SK-N-SH (cell line): ENCODE measurements around the gene ATP11A. TPM values are rescaled to one million over a fixed set of nuclear protein-coding genes. Genes with fewer than 3 reads are reported as not detected.

Source experiments
- CTCF ChIA-PET: fragments of 300-600, 350-600 bp; formaldehyde crosslinking; extraction: SDS; loops from one replicate; lab custom pipeline; 2021; lab: Yijun Ruan, JAX
- POLR2A ChIA-PET: fragments of 350-600 bp; sonication (Branson Sonifier 250); formaldehyde crosslinking; extraction: SDS; loops from one replicate; lab custom pipeline; 2020; ENCODE audit warnings: antibody characterized with exemption, inconsistent platforms; lab: Yijun Ruan, JAX
- DNase-seq: peaks from one replicate; pipeline ENCODE4 v3.0.0; 2012
- H2AFZ ChIP-seq: fragments of 200-600 bp; sonication (generic); 2 replicates; pipeline ENCODE4 v1.8.1; 2016; ENCODE audit warnings: antibody characterized with exemption, mild to moderate bottlenecking, low read depth
- H3F3A ChIP-seq: fragments of 200-600 bp; sonication (generic); replicated peaks from 2 replicates; pipeline ENCODE3; 2016; ENCODE audit warnings: antibody characterized with exemption, mild to moderate bottlenecking; ENCODE audit not compliant: insufficient read depth
- H3K27ac ChIP-seq, 2 experiments: fragments of 200-500 bp in 1 of 2; fragments of 200-600 bp in 1 of 2; sonication (Bioruptor generic) in 1 of 2; sonication (generic), shearing (Covaris generic) in 1 of 2; 2 replicates each; pipeline versions ENCODE4 v1.5.1 to v1.6.1; 2014 to 2016; ENCODE audit warnings: low read depth in 2 of 2, inconsistent platforms in 1 of 2, low read length in 1 of 2, mild to moderate bottlenecking in 1 of 2, mixed read lengths in 1 of 2
- H3K27me3 ChIP-seq: fragments of 200-600 bp; sonication (generic), shearing (Covaris generic); 2 replicates; pipeline ENCODE4 v1.6.1; 2016; ENCODE audit warnings: mixed run types; ENCODE audit not compliant: insufficient read depth
- H3K36me3 ChIP-seq, 2 experiments: fragments of 200-500 bp in 1 of 2; fragments of 200-600 bp in 1 of 2; sonication (Bioruptor generic) in 1 of 2; sonication (generic) in 1 of 2; replicated peaks in 1 of 2; 2 replicates each; pipeline versions ENCODE3 to v1.5.1; 2014 to 2016; ENCODE audit warnings: low read length in 1 of 2, mild to moderate bottlenecking in 1 of 2; ENCODE audit not compliant: insufficient read depth in 2 of 2, control insufficient read depth in 1 of 2
- H3K4me1 ChIP-seq, 2 experiments: fragments of 200-500 bp in 1 of 2; fragments of 200-600 bp in 1 of 2; sonication (Bioruptor generic) in 1 of 2; sonication (generic), shearing (Covaris generic) in 1 of 2; 2 replicates each; pipeline versions ENCODE4 v1.5.1 to v1.6.1; 2014 to 2016; ENCODE audit warnings: low read depth in 1 of 2, low read length in 1 of 2, mixed run types in 1 of 2; ENCODE audit not compliant: insufficient read depth in 2 of 2, control insufficient read depth in 1 of 2
- H3K4me2 ChIP-seq: fragments of 200-600 bp; sonication (generic), shearing (Covaris generic); 2 replicates; pipeline ENCODE4 v1.6.1; 2017; ENCODE audit warnings: mixed run types
- H3K4me3 ChIP-seq, 2 experiments: fragments of 200-500 bp in 1 of 2; fragments of 200-600 bp in 1 of 2; sonication (Bioruptor generic) in 1 of 2; sonication (generic), shearing (Covaris generic) in 1 of 2; 2 replicates each; pipeline versions ENCODE4 v1.5.1 to v1.8.1; 2014 to 2016; ENCODE audit warnings: low read depth in 2 of 2, inconsistent platforms in 1 of 2, low read length in 1 of 2, mild to moderate bottlenecking in 1 of 2, mixed read lengths in 1 of 2, moderate library complexity in 1 of 2
- H3K79me2 ChIP-seq: fragments of 200-600 bp; sonication (generic); 2 replicates; pipeline ENCODE4 v1.8.1; 2017; ENCODE audit warnings: mild to moderate bottlenecking; ENCODE audit not compliant: insufficient read depth
- H3K9ac ChIP-seq: fragments of 200-600 bp; sonication (generic); 2 replicates; pipeline ENCODE4 v1.6.1; 2017; ENCODE audit warnings: mixed run types
- H3K9me2 ChIP-seq: fragments of 200-600 bp; sonication (generic); 2 replicates; pipeline ENCODE4 v1.6.1; 2017; ENCODE audit warnings: mixed run types
- H3K9me3 ChIP-seq: fragments of 200-600 bp; sonication (generic); 2 replicates; pipeline ENCODE4 v1.6.1; 2017; ENCODE audit warnings: mixed run types, mild to moderate bottlenecking, moderate library complexity
- H4K20me1 ChIP-seq: fragments of 200-600 bp; sonication (generic); 2 replicates; pipeline ENCODE4 v1.6.1; 2017; ENCODE audit warnings: mild to moderate bottlenecking, mixed run types; ENCODE audit not compliant: insufficient read depth
- CHD2 ChIP-seq: fragments of 150-350 bp; IDR thresholded peaks from 2 replicates; pipeline ENCODE4 v1.6.1; 2018; ENCODE audit warnings: low read length; ENCODE audit not compliant: partially characterized antibody
- EP300 ChIP-seq, 2 experiments: IDR thresholded peaks; 2 replicates each; pipeline versions ENCODE4 v1.4.0 to v1.6.1; 2012; ENCODE audit warnings: borderline replicate concordance in 1 of 2, low read depth in 1 of 2, low read length in 1 of 2
- EZH2phosphoT487 ChIP-seq: fragments of 200-600 bp; sonication (generic); IDR thresholded peaks from 2 replicates; pipeline ENCODE4 v1.6.1; 2017; ENCODE audit warnings: low read depth, mixed run types, mild to moderate bottlenecking, antibody characterized with exemption, moderate library complexity, borderline replicate concordance
- FOXJ3 ChIP-seq: sonication (generic); formaldehyde crosslinking; IDR thresholded peaks from 2 replicates; pipeline ENCODE4 v1.5.1; 2020; ENCODE audit warnings: mild to moderate bottlenecking, missing genetic modification reagents
- FOXM1 ChIP-seq: IDR thresholded peaks from 2 replicates; pipeline ENCODE4 v1.4.0; 2012; ENCODE audit warnings: low read depth, mild to moderate bottlenecking
- GABPA ChIP-seq: IDR thresholded peaks from 2 replicates; pipeline ENCODE4 v1.4.0; 2012; ENCODE audit warnings: low read depth, mild to moderate bottlenecking
- JUND ChIP-seq: IDR thresholded peaks from 2 replicates; pipeline ENCODE4 v1.4.0; 2012
- RAD21 ChIP-seq: IDR thresholded peaks from 2 replicates; pipeline ENCODE4 v1.6.1; 2012; ENCODE audit warnings: mild to moderate bottlenecking, low read length
- RXRA ChIP-seq: IDR thresholded peaks from 2 replicates; pipeline ENCODE4 v1.4.0; 2012; ENCODE audit warnings: low read depth, mild to moderate bottlenecking, borderline replicate concordance
- SIN3A ChIP-seq: IDR thresholded peaks from 2 replicates; pipeline ENCODE4 v1.6.1; 2012; ENCODE audit warnings: low read depth, mild to moderate bottlenecking, low read length, moderate library complexity, borderline replicate concordance
- SMC3 ChIP-seq: IDR thresholded peaks from 2 replicates; pipeline ENCODE4 v1.6.1; 2012; ENCODE audit warnings: low read depth, low read length, improper control_type of control experiment
- TAF1 ChIP-seq: IDR thresholded peaks from 2 replicates; pipeline ENCODE4 v1.6.1; 2012; ENCODE audit warnings: low read depth, mild to moderate bottlenecking, low read length, moderate library complexity, borderline replicate concordance
- TEAD4 ChIP-seq: IDR thresholded peaks from 2 replicates; pipeline ENCODE4 v1.4.0; 2012; ENCODE audit warnings: mild to moderate bottlenecking, borderline replicate concordance; ENCODE audit not compliant: insufficient read depth
- USF1 ChIP-seq: IDR thresholded peaks from 2 replicates; pipeline ENCODE4 v1.4.0; 2012; ENCODE audit warnings: low read depth, borderline replicate concordance
- USF2 ChIP-seq: fragments of 150-350 bp; IDR thresholded peaks from 2 replicates; pipeline ENCODE4 v1.6.1; 2017; ENCODE audit warnings: antibody characterized with exemption, low read length, low read depth, borderline replicate concordance
- YY1 ChIP-seq: IDR thresholded peaks from 2 replicates; pipeline ENCODE4 v1.4.0; 2012; ENCODE audit warnings: low read depth, mild to moderate bottlenecking
- WGBS: methylation state at CpG from one replicate; pipeline ENCODE4 v1.1.6; 2017; ENCODE audit warnings: low lambda C conversion rate; 5-methylcytosine and 5-hydroxymethylcytosine counted together
- polyA plus RNA-seq, 3 experiments: library from polyadenylated mRNA; depleted of rRNA; stranded (reverse); fragments of >200 nt; gene quantifications; 2 replicates each; pipeline ENCODE4 v1.2.3, GENCODE V29; 2012

Gene ATP11A
- polyA plus RNA-seq, 1 of the 3 experiments (the other 2 are of a cell fraction), result 4.1 TPM

- Histone ChIP-seq H3K79me2 (no peaks in the 10 kb centered on the region), H3K4me1 (peaks cover 0 to 15% of the 10 kb centered on the region in 2 experiments; a peak in 2 of 4 replicates), H3K27ac (no peak overlapping the region), H3K4me2 (no peak overlapping the region), H3K36me3 (peaks cover 11 to 52% of the 10 kb centered on the region in 2 experiments), H3F3A (no peaks in the 10 kb centered on the region), H3K9ac (no peak overlapping the region), H3K9me2 (no peaks in the 10 kb centered on the region), H2AFZ (no peak overlapping the region), H3K4me3 (no peak overlapping the region), H4K20me1 (no peaks in the 10 kb centered on the region), H3K27me3 (no peaks in the 10 kb centered on the region), H3K9me3 (no peaks in the 10 kb centered on the region)
- DNase-seq, result no peak
- CTCF ChIA-PET, result interaction anchor here (1.4 kb wide), 1 partner anchor 17 kb away, joined by 6 read pairs; no protein-coding TSS in a partner anchor
- no peak for TF ChIP-seq EZH2phosphoT487
- no peak for TF ChIP-seq RAD21
- TF ChIP-seq SIN3A, result no peak
- TF ChIP-seq YY1, result no peak
- no peak for TF ChIP-seq SMC3
- TF ChIP-seq EP300 (IDR thresholded peaks at IDR 0.05; ENCODE audit: borderline replicate concordance in 1 of 2, low read depth in 1 of 2, low read length in 1 of 2), result no peak
- no peak for TF ChIP-seq FOXJ3
- 97% methylated on average over 20 of the region's 20 CpGs for WGBS
- POLR2A ChIA-PET, result no interaction called here
These were observed 168.2 kb downstream of the ATP11A start for GRCh38 chr13:112857914-112858490.

GRCh38 chr13:112859128-112859816, 169.4 kb downstream of the ATP11A start:
- WGBS, result 77% methylated on average over 15 of the region's 22 CpGs
- Histone ChIP-seq H2AFZ (no peak overlapping the region), H3K4me3 (no peak overlapping the region), H3K27me3 (no peaks in the 10 kb centered on the region), H3K9me2 (no peaks in the 10 kb centered on the region), H3K9ac (no peak overlapping the region), H4K20me1 (no peaks in the 10 kb centered on the region), H3K27ac (peak overlapping the region in 1 of 2 experiments; percentile 43; a peak in 1 of 4 replicates), H3K4me1 (peaks cover 0 to 15% of the 10 kb centered on the region in 2 experiments; a peak in 2 of 4 replicates), H3K4me2 (no peak overlapping the region), H3K9me3 (no peaks in the 10 kb centered on the region), H3K79me2 (no peaks in the 10 kb centered on the region), H3F3A (no peaks in the 10 kb centered on the region), H3K36me3 (peaks cover 11 to 46% of the 10 kb centered on the region in 2 experiments)
- DNase-seq, result no peak
- POLR2A ChIA-PET, result no interaction called here
- CTCF ChIA-PET, result interaction anchor here (1.0 to 2.2 kb wide), 3 partner anchors 15 to 243 kb away, joined by 3 to 16 read pairs (median 3); no protein-coding TSS in a partner anchor
- TF ChIP-seq SIN3A (no peak), RXRA (no peak), TAF1 (no peak), FOXM1 (no peak), YY1 (no peak), TEAD4 (no peak), USF2 (no peak), JUND (no peak), CHD2 (no peak), GABPA (no peak), USF1 (no peak)
